Breast epithelium (tissue), 3 donors: ENCODE data around the gene PIP5K1B.

Experiments
- CTCF ChIP-seq, 3 donors: fragments of 450-650 bp; IDR thresholded peaks; one replicate each; pipeline ENCODE4 v1.5.1; 2016 to 2017; ENCODE audit warnings: antibody characterized with exemption in 3 of 3, mild to moderate bottlenecking in 3 of 3, moderate library complexity in 3 of 3
- POLR2A ChIP-seq: fragments of 450-650 bp; IDR thresholded peaks from one replicate; pipeline ENCODE4 v1.6.1; 2016; ENCODE audit warnings: antibody characterized with exemption, mild to moderate bottlenecking, moderate library complexity
- POLR2AphosphoS5 ChIP-seq, 3 donors: sonication (generic); formaldehyde crosslinking; IDR thresholded peaks; one replicate each; pipeline ENCODE4 v1.6.1; 2017; ENCODE audit warnings: antibody characterized with exemption in 3 of 3

- TF ChIP-seq CTCF (IDR thresholded peaks at IDR 0.05) (no peak), POLR2AphosphoS5 (IDR thresholded peaks at IDR 0.05) (no peak), POLR2A (no peak)
These were observed 6.9 kb downstream of the PIP5K1B start for GRCh38 chr9:68711932-68712331.
